ENCODE data around the gene DPM2.

GRCh38 chr9:127953768-127954505, 16.3 kb upstream of the DPM2 start:
- TF ChIP-seq CTCF (IDR thresholded peaks at IDR 0.05; ENCODE audit: low read depth, low read length, poor library complexity, severe bottlenecking) (no peak), EZH2phosphoT487 (IDR thresholded peaks at IDR 0.05; ENCODE audit: borderline replicate concordance, low read length) (no peak)

Data from DOHH2 (cell line).